GM12872 (cell line): ENCODE data around the gene ENPP5.

ENCODE experiments used
- TF ChIP-seq, protein P1 (sequence below): IDR thresholded peaks from 3 replicates; pipeline ENCODE4 v1.5.1; 2011; ENCODE audit warnings: low read depth, mild to moderate bottlenecking, low read length, moderate library complexity; ENCODE audit not compliant: insufficient read depth

The ENPP5 gene

DNA sequence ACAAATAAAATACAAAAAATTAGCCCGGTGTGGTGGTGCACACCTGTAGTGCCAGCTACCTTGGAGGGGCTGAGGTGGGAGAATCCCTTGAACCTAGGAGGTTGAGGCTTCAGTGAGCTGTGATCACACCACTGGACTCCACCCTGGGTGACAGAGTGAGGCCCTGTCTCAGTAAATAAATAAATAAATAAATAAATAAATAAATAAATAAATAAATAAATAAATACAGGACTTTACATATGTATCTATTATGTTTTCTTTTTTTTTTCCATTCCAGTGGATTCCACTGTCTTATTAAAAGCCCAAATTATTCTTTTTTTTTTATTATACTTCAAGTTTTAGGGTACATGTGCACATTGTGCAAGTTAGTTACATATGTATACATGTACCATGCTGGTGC lies 41.1 kb upstream of the ENPP5 start:
- TF ChIP-seq, protein P1, sequence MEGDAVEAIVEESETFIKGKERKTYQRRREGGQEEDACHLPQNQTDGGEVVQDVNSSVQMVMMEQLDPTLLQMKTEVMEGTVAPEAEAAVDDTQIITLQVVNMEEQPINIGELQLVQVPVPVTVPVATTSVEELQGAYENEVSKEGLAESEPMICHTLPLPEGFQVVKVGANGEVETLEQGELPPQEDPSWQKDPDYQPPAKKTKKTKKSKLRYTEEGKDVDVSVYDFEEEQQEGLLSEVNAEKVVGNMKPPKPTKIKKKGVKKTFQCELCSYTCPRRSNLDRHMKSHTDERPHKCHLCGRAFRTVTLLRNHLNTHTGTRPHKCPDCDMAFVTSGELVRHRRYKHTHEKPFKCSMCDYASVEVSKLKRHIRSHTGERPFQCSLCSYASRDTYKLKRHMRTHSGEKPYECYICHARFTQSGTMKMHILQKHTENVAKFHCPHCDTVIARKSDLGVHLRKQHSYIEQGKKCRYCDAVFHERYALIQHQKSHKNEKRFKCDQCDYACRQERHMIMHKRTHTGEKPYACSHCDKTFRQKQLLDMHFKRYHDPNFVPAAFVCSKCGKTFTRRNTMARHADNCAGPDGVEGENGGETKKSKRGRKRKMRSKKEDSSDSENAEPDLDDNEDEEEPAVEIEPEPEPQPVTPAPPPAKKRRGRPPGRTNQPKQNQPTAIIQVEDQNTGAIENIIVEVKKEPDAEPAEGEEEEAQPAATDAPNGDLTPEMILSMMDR = no peak

- TF ChIP-seq, protein P1 = no peak
Measured at GRCh38 chr6:46210294-46210693, 39.5 kb upstream of the ENPP5 start.

GRCh38 chr6:46208303-46208702 lies 37.5 kb upstream of the ENPP5 start:
- TF ChIP-seq, protein P1 = no peak

DNA sequence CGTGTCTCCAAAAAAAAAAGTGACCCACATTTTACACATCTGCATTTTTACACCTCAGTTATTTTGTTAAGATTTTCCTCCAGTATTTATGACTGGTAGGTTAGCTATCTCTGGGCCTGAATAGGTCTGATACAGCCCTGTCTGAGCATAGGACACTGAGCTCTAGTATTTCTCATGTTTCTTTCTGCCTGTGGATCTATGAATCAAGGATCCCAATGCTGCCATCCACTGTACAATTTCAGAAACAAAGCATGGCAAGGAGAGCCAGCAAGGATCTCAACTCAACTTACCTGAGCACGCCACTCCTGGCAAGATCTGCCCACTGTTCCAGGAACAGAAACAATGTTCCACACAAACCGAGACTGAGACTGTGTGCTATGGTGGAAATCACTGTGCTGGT lies 36.4 kb upstream of the ENPP5 start:
- TF ChIP-seq, protein P1 = no peak

DNA sequence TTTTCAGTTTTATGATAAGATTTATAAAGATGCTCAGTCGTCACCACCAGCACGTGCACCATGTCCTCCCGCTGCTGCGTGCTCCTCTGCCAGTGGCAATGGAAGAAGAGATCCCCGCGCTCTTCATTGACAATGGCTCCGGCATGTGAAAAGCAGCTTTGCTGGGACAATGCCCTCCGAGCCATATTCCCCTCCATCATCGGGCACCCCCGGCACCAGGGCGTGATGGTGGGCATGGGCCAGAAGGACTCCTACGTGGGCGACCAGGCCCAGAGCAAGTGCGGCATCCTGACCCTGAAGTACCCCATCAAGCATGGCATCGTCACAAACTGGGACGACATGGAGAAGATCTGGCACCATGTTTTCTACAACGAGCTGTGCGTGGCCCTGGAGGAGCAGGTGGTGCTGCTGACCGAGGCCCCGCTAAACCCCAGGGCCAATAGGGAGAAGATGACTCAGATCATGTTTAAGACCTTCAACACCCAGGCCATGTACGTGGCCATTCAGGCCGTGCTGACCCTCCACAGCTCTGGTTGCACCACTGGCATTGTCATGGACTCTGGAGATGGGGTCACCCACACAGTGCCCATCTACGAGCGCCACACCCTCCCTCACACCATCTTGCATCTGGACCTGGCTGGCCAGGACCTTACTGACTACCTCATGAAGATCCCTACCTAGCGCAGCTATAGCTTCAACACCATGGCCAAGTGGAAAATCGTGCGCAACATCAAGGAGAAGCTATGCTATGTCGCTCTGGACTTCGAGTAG lies 34.3 kb upstream of the ENPP5 start:
- TF ChIP-seq, protein P1 = no peak

DNA sequence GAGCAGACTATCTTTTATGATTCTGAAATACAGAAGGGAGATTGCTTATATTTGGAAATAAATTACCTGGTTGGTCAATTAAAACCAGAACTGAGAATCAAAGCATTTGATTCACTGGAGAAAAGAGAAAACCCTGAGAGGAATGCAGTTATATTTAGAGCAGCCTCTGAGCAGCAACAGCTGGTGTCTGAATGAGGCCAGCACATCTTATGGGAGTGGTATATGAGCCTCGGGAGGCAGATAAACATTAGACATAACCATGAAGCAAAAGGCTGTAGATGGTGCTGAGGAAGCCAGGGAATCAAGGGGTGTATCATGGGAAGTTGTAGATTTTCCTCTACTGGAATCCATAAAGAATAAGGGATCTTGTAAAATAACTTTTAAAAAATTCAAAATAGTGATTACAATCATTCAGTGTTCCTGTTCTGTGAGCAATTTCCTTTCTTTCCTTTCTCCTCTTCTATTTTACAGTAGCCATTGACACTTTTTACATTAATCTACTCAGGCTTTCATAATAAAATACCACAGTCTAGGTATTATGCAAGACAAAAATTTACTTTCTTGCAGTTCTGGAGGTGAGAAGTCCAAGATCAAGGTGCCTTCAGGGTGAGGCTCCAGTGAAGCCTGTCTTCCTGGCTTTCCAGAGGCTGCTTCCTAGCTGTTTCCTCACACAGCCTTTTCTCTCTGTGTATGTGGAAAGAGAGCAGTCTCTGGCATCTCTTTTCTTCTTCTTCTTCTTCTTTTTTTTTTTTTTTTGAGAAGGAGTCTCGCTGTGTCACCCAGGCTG lies 32.8 kb upstream of the ENPP5 start:
- TF ChIP-seq, protein P1 = no peak

- TF ChIP-seq, protein P1 = no peak
Measured at GRCh38 chr6:46201702-46202101, 30.9 kb upstream of the ENPP5 start.
